ENCODE results near the gene OPALIN.

GRCh38 chr10:96357038-96357620 lies 1.7 kb downstream of the OPALIN start:
- TF ChIP-seq POLR2AphosphoS5 (IDR thresholded peaks at IDR 0.05; ENCODE audit: low read depth, low read length), result no peak
- TF ChIP-seq TAF1 (IDR thresholded peaks at IDR 0.05; ENCODE audit: borderline replicate concordance, insufficient read depth, low read length), result no peak
- no peak for TF ChIP-seq SIN3A (IDR thresholded peaks at IDR 0.05; ENCODE audit: borderline replicate concordance, insufficient read depth, low read length)
- no peak for TF ChIP-seq REST (IDR thresholded peaks at IDR 0.05; ENCODE audit: insufficient read depth in 1 of 2, low read depth in 2 of 2, low read length in 2 of 2)
